MM.1S (cell line): ENCODE data around the gene ACTR2.

ENCODE experiments used
- DNase-seq: peaks from one replicate; pipeline ENCODE4 v3.0.0-alpha.2; 2015
- H2AFZ ChIP-seq: fragments of 300-600 bp; sonication (generic); 2 replicates; pipeline ENCODE4 v1.6.0; 2016; ENCODE audit warnings: antibody characterized with exemption, low read length
- H3F3A ChIP-seq: fragments of 300-600 bp; sonication (generic); 2 replicates; pipeline ENCODE4 v1.6.1; 2016; ENCODE audit warnings: mild to moderate bottlenecking, antibody characterized with exemption, low read length, moderate library complexity, mixed read lengths; ENCODE audit not compliant: insufficient read depth
- H3K27ac ChIP-seq: fragments of 300-600 bp; sonication (generic); 2 replicates; pipeline ENCODE4 v1.5.1; 2016; ENCODE audit warnings: mild to moderate bottlenecking, low read length
- H3K27me3 ChIP-seq: fragments of 300-600 bp; sonication (generic); replicated peaks from 2 replicates; pipeline ENCODE4 v1.6.0; 2016; ENCODE audit warnings: low read length; ENCODE audit not compliant: insufficient read depth
- H3K36me3 ChIP-seq: fragments of 300-600 bp; sonication (generic); replicated peaks from 2 replicates; pipeline ENCODE4 v1.6.1; 2016; ENCODE audit warnings: mild to moderate bottlenecking, low read length, mixed read lengths; ENCODE audit not compliant: insufficient read depth
- H3K4me1 ChIP-seq: fragments of 300-600 bp; sonication (generic); 2 replicates; pipeline ENCODE4 v1.6.1; 2016; ENCODE audit warnings: low read length, mixed read lengths
- H3K4me2 ChIP-seq: fragments of 300-600 bp; sonication (generic); 2 replicates; pipeline ENCODE4 v1.6.0; 2016; ENCODE audit warnings: low read depth, low read length
- H3K4me3 ChIP-seq: fragments of 300-600 bp; sonication (generic); 2 replicates; pipeline ENCODE4 v1.5.1; 2016; ENCODE audit warnings: low read length, mixed read lengths
- H3K79me2 ChIP-seq: fragments of 300-600 bp; sonication (generic); 2 replicates; pipeline ENCODE4 v1.6.1; 2016; ENCODE audit warnings: mixed run types, low read length, mixed read lengths
- H3K9ac ChIP-seq: fragments of 300-600 bp; sonication (generic); 2 replicates; pipeline ENCODE4 v1.6.1; 2016; ENCODE audit warnings: low read length, mixed read lengths
- H3K9me2 ChIP-seq: fragments of 300-600 bp; sonication (generic); replicated peaks from 2 replicates; pipeline ENCODE4 v1.6.1; 2016; ENCODE audit warnings: mild to moderate bottlenecking, low read length, mixed read lengths; ENCODE audit not compliant: insufficient read depth
- H3K9me3 ChIP-seq: fragments of 300-600 bp; sonication (generic); replicated peaks from 2 replicates; pipeline ENCODE4 v1.6.1; 2016; ENCODE audit warnings: mild to moderate bottlenecking, low read length, mixed read lengths; ENCODE audit not compliant: insufficient read depth
- H4K20me1 ChIP-seq: fragments of 300-600 bp; sonication (generic); 2 replicates; pipeline ENCODE4 v1.6.1; 2016; ENCODE audit warnings: mild to moderate bottlenecking, low read length, moderate library complexity, mixed read lengths; ENCODE audit not compliant: insufficient read depth
- CTCF ChIP-seq: fragments of 300-600 bp; sonication (generic); IDR thresholded peaks from 2 replicates; pipeline ENCODE4 v1.5.1; 2016; ENCODE audit warnings: antibody characterized with exemption, low read length, mixed read lengths
- EZH2 ChIP-seq: fragments of 300-600 bp; sonication (generic); optimal IDR thresholded peaks from 2 replicates; pipeline ENCODE3; 2017; ENCODE audit warnings: low read depth, mild to moderate bottlenecking, antibody characterized with exemption, low read length, mixed read lengths
- EZH2phosphoT487 ChIP-seq: fragments of 300-600 bp; sonication (generic); IDR thresholded peaks from 2 replicates; pipeline ENCODE4 v1.6.1; 2018; ENCODE audit warnings: antibody characterized with exemption, low read length

The ACTR2 gene

DNA sequence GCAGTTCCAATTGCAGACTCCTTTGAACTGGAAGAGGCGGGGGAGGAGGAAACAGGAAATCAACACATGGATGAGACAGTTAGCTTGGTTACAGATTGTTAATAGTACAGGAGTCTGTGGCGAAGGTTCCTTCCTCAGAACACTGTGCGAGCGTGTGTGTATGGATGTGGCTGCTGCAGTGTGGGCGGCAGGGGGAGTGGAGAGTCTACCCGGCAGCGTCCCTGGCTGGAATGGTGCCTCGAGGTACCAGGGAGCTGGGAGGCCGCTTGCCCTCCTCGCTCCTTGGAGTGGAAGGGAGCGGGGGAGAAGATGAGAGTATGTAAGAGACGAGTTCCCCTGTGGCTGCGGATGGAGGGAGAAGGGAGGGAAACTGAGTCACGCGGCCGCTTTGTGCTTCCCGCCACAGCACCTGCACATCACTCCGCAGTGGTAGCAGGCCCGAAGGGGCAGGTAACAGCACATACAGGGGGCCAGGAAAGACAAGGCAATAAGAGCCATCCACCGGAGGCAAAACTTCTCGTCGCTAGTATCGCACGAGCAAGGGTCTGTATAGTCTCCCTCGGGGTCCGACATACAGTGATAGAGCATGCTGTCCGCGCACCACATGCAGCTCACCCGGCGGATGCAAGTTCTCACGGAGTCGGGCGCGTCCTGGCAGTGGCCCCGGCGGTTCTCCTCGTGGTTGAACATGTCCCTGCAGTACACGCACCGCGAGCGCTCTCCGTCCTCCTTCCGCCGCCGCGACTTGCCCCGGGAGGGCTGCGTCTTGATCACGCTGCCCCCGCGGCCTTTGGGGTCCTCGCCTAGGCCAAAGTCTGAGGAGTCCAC is 85.7 kb downstream of the ACTR2 start:
- TF ChIP-seq EZH2phosphoT487: no peak
- TF ChIP-seq EZH2: no peak
- TF ChIP-seq CTCF: no peak
- Histone ChIP-seq H2AFZ (no peak overlapping the region), H3F3A (no peaks in the 10 kb centered on the region), H4K20me1 (no peaks in the 10 kb centered on the region), H3K9ac (no peak overlapping the region), H3K79me2 (no peaks in the 10 kb centered on the region), H3K27ac (no peak overlapping the region), H3K27me3 (no peaks in the 10 kb centered on the region), H3K4me2 (no peak overlapping the region), H3K9me3 (no peaks in the 10 kb centered on the region), H3K36me3 (no peaks in the 10 kb centered on the region), H3K9me2 (no peaks in the 10 kb centered on the region), H3K4me1 (no peaks in the 10 kb centered on the region), H3K4me3 (no peak overlapping the region)
- no peak for DNase-seq

GRCh38 chr2:65313954-65314256 is 86.3 kb downstream of the ACTR2 start:
- Histone ChIP-seq H4K20me1 (no peaks in the 10 kb centered on the region), H2AFZ (no peak overlapping the region), H3K79me2 (no peaks in the 10 kb centered on the region), H3K4me1 (no peaks in the 10 kb centered on the region), H3K4me3 (no peak overlapping the region), H3K27me3 (no peaks in the 10 kb centered on the region), H3K9me2 (no peaks in the 10 kb centered on the region), H3F3A (no peaks in the 10 kb centered on the region), H3K9ac (no peak overlapping the region), H3K9me3 (no peaks in the 10 kb centered on the region), H3K27ac (no peak overlapping the region), H3K36me3 (no peaks in the 10 kb centered on the region), H3K4me2 (no peak overlapping the region)
- DNase-seq: no peak
- TF ChIP-seq EZH2phosphoT487 (no peak), CTCF (no peak), EZH2 (no peak)

DNA sequence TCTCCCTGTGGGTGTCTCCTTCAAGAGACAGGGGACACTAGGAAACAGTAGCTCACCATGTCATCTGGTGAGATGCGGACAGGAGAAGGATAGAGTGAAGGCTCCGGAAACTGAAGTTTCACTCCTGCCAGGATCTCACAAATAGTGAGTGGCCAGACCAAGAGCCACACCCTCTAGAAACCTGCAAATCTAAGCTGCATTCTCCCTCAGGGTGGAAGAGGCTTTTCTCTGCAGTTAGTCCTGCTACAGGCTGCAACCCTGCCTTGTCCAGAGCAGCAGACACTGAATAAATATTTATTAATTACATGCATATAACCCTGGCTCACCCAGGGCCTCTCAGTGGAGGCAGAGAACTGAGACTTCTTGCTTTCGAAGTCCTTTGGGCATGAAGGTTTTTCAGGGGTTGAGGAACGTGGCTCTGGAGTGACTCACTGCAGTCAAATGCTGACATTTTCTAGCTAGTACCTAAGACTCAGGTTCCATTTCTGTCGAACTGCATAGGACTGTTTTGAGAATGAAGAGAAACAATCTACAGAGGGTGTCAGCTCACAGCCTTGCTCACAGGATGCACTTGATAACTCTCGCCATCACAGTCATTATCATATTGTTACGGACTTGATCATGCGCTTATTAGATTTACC is 87.3 kb downstream of the ACTR2 start:
- Histone ChIP-seq H3K27ac (no peak overlapping the region), H4K20me1 (no peaks in the 10 kb centered on the region), H2AFZ (no peak overlapping the region), H3K9me2 (no peaks in the 10 kb centered on the region), H3F3A (no peaks in the 10 kb centered on the region), H3K27me3 (no peaks in the 10 kb centered on the region), H3K4me2 (no peak overlapping the region), H3K9me3 (no peaks in the 10 kb centered on the region), H3K4me1 (no peaks in the 10 kb centered on the region), H3K36me3 (no peaks in the 10 kb centered on the region), H3K79me2 (peaks cover 3% of the 10 kb centered on the region; the same call in 1 of the 2 replicates), H3K4me3 (no peak overlapping the region), H3K9ac (no peak overlapping the region)
- no peak for TF ChIP-seq EZH2phosphoT487
- TF ChIP-seq EZH2: no peak
- no peak for TF ChIP-seq CTCF
- DNase-seq: no peak
